Activated gamma-delta T cell treated with anti-CD3 and anti-CD28 coated beads, Interleukin-2, amount 50 U/mL, for 16 hours (primary cell): ENCODE measurements around the gene BACE2.
"Not testable (repeated sequence)": the region's sequence is repeated elsewhere in the genome, so short reads cannot be mapped to it uniquely, and the experiment has no call there.

Experiments
- DNase-seq: peaks from one replicate; pipeline ENCODE4 v3.0.0-alpha.2; 2020; ENCODE audit warnings: low read depth

Gene BACE2

DNA sequence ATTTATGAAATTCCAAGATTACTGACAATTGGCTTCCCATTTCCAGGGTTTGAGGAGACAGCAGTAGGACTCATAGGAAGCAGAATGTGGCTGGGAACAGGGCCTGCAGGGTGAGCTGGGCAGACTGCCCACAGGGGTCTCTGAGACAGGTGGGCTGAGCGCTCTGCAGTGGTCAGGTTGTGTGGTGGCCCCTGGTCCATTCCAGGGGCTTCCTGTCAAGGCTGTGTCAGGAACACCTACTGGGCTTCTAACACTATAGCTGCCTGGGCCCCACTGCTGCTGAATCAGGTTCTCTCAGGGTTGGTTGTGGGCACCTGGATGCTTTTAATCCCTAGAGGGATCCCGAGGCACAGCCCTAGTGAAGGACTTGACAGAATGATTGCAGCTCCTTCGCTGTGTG lies 72.1 kb downstream of the BACE2 start:
- no peak for DNase-seq

DNA sequence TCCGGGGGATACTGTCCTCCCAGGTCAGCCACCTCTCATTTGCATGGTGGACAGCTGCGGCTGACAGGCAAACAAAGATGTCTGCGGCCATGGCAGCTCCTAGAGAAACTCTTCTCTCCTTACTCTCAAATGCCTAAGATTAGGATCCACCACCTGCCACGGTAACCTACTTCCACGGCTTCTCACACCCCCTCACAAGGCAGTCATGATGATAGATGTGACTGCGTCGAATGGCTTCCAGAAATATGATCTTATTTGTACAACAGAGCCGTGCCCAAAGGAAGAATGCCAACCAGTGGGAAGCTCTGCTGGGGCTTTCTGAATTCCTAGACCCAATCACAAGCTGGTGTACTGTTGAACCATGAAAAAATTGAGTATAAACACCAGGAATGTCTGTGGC lies 73.4 kb downstream of the BACE2 start:
- DNase-seq, result no peak

GRCh38 chr21:41242238-41242829 lies 74.4 kb downstream of the BACE2 start:
- DNase-seq, result no peak

DNA sequence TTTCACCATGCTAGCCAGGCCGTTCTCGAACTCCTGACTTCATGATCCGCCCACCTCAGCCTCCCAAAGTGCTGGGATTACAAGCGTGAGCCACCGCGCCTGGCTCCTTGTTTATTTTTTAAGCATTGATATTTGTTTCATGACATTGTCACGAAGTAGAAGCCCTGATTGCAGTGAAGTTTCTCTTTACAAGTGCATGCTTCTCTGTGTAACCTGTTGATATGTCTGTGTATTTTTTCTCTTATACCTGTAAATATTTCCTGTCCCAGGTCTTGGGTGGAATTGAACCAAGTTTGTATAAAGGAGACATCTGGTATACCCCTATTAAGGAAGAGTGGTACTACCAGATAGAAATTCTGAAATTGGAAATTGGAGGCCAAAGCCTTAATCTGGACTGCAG lies 75.1 kb downstream of the BACE2 start:
- no peak for DNase-seq

- DNase-seq, result not testable (repeated sequence)
These were observed 76.4 kb downstream of the BACE2 start for GRCh38 chr21:41244266-41244880.

- DNase-seq, result no peak
These were observed 77.7 kb downstream of the BACE2 start for GRCh38 chr21:41245509-41246135.

- no peak for DNase-seq
These were observed 78.8 kb downstream of the BACE2 start for GRCh38 chr21:41246808-41247207.

DNA sequence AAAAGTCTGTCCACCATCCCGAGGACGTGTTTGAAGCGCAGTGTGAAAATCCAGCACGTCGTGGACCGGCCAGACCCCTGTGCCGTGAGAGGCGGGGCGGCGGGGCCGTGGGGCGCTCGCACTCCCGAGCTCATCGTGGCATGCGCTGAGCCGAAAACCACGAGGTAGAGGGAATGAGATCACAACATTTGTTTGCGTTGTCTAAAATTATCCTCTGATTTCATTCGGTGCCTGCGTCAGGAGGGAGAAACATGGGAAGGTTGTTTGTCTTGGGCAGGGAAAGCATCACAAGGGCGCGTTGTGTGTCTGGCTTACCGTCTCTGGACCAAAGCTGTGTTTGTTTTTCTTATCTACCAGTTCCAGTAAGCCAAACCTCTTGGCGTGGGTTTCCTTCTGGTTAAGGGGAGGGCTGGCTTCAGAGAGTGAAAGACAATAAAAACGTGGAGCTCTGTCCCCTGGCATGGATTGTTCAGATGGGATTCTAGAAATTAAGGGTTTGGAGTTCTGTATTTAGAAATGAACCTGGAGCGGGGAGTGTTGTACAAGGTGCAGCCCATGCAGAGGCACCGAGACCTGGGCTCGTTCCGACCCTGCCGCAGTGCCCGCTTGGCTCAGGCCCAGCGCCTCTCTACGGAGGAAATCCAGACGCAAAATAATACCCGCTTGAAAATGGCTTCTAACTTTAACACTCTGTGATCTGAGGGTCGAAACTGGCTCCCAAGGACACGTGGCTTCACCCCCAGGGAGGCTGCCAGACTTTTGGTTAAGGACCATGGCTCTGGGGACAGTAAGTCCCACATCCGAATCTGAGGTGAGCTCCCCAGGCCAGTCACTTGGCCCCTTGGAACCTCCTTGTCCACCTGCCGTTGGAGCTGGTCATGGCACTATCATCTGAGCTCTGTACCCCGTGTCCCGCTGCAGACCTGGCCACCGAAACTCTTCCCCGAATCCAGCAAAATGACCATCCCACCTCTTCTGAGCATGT lies 79.9 kb downstream of the BACE2 start:
- no peak for DNase-seq

DNA sequence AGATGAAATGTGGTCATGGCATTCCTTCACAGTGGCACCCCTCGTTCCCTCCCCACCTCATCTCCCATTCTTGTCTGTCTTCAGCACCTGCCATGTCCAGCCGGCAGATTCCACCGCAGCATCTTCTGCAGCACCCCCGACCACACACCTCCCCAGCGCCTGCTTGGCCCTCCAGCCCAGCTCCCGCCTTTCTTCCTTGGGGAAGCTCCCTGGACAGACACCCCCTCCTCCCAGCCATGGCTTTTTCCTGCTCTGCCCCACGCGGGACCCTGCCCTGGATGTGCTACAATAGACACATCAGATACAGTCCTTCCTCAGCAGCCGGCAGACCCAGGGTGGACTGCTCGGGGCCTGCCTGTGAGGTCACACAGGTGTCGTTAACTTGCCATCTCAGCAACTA lies 81.5 kb downstream of the BACE2 start:
- DNase-seq, result no peak

DNA sequence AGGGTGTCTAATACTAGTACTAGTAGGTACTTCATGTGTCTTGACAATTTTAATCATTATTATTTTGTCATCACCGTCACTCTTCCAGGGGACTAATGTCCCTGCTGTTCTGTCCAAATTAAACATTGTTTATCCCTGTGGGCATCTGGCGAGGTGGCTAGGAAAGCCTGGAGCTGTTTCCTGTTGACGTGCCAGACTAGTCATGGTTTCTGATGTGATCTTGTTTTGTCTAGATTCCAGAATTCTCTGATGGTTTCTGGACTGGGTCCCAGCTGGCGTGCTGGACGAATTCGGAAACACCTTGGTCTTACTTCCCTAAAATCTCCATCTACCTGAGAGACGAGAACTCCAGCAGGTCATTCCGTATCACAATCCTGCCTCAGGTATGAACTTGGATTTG lies 82.6 kb downstream of the BACE2 start:
- no peak for DNase-seq

- DNase-seq, result no peak
These were observed 84.1 kb downstream of the BACE2 start for GRCh38 chr21:41251961-41252642.

DNA sequence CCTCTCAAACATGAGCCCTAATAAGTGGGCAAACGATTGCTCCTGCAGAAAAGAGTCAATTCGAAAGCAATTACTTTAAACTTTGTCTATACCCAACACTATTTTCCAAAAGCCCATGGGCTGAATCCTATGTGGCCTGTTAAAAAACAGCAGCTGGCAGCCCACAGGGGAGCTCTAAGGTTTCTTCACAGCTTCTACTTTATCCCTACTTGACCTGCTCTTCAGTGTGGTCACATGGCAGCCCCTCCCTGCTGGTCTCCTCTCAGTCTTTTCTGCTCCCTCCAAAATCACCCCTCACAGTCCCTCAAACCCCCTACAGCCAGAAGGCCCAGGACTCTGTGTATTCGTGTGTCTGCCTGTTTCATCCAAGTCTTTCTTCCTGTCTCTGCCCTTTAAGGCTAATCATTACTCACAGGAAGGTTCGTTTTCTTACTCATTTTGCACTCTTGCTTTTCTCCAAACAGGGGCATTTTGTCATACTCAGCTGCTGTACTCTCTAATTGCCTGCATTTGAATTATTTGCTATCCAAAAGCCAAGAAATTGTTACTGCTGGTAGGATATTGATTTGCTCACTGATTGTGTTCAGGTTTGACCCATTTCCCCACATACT lies 86.2 kb downstream of the BACE2 start:
- DNase-seq, result no peak

DNA sequence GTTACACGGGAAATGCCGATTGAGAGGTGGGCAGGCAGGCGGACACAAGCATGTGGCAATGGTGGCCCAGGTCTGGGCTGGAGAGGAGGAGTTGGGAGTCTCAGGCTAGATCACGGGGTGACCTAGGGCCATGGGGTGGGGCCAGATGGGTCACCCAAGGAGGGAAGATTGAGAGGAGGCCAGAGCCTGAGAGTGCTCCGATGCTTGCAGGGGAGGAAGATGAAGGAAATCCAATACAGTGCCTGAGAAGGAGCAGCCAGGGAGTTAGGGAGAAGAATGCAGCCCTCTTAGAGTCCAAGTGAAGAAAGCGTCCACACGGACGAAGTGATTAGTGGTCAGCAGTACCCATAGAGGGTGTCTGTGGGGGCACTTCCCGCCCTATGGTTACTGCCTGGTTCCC lies 87.2 kb downstream of the BACE2 start:
- no peak for DNase-seq

GRCh38 chr21:41256231-41256630 lies 88.3 kb downstream of the BACE2 start:
- DNase-seq, result not testable (repeated sequence)

DNA sequence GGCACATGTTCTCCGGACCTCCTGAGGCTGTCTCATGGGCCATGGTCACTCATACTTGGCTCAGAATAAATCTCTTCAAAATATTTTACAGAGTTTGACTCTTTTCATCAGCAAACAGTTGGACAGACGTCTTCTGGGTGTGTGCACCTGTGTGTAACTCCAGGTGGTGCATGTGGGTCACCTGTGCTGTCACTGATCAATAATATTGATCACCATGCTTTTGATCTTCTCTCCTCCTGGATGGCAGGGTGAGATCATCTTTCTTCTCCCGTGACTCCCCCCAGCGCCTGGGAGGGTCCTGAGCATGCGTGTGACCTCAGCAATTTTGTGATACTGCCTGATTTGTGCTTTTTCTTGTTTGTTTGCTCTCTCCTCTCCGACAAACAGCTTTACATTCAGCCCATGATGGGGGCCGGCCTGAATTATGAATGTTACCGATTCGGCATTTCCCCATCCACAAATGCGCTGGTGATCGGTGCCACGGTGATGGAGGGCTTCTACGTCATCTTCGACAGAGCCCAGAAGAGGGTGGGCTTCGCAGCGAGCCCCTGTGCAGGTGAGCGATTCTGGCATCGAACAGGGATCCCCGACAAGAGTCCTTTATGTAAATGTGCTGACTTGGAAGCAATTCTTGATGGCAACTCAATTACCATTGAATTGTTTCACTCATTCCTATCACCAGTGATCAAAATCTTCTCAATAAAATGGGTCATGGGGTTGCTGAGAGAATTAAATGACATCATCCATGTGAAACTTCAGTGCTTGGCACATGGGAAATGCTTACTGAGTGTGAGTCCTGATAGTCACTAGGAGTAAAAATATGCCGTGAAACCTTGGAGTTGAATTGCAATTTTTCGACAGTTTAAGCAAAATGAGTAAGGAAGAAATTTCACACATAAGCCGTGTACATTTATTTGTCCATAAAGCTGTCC lies 89.1 kb downstream of the BACE2 start:
- no peak for DNase-seq

GRCh38 chr21:41258617-41259016 lies 90.7 kb downstream of the BACE2 start:
- no peak for DNase-seq

- no peak for DNase-seq
These were observed 92.5 kb downstream of the BACE2 start for GRCh38 chr21:41260428-41260827.

DNA sequence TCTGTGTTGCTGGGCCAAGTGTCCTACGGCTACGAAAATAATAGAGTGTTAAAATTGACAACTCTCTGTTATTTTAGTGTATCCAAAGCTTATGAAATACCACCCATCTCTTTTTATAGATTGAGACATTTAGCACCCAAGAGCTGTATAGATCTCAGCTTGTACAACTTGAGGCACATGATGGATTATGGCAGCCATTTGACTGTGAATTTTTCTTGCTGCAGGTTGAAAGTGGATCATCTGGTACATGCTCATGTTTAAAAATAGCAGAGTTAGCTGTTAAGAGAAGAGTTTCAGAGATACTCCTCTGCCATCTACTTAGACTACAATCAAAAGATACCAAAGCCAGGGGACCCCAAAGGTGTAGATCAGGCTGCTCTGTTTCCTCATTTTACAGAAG lies 99.4 kb downstream of the BACE2 start:
- DNase-seq, result no peak

DNA sequence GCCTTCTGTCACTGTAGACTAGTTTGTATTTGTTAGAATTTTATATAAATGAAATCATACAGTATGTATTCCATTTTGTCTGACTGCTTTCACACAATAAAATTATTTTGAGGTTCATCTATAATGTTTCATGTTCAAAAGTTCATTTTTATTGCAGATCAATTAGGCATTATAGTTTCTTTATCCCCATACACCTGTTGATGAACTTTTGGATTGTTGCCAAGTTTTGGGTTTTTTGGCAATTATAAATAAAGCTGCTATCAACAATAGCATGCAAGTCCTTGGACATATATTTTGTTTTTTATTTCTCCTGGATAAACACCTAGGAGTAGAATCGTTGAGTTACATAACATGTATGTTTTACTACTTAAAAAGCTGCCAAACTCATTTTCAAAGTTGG lies 101.6 kb downstream of the BACE2 start:
- DNase-seq, result no peak

DNA sequence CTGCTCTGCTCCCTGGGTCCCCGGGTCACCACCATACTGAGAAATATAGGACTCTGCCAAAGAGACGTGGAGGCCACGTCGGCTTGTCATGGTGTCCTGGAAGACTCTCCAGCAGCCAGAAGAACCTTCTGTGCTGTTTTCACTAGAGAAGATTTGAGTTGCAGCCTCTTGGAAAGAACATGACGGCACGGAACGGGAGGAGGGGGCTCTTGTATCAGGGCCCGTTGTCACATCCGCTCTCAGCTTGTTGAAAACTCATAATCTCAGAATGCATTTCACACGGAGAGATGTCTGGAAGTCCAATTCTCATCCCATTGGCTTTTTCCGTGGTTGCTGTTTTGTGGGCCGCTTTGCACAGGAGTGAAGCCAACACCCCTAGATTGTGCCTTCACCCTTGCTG lies 109.2 kb downstream of the BACE2 start:
- DNase-seq, result no peak
